ENCODE data around the gene CD274.

- TF ChIP-seq, protein P1, sequence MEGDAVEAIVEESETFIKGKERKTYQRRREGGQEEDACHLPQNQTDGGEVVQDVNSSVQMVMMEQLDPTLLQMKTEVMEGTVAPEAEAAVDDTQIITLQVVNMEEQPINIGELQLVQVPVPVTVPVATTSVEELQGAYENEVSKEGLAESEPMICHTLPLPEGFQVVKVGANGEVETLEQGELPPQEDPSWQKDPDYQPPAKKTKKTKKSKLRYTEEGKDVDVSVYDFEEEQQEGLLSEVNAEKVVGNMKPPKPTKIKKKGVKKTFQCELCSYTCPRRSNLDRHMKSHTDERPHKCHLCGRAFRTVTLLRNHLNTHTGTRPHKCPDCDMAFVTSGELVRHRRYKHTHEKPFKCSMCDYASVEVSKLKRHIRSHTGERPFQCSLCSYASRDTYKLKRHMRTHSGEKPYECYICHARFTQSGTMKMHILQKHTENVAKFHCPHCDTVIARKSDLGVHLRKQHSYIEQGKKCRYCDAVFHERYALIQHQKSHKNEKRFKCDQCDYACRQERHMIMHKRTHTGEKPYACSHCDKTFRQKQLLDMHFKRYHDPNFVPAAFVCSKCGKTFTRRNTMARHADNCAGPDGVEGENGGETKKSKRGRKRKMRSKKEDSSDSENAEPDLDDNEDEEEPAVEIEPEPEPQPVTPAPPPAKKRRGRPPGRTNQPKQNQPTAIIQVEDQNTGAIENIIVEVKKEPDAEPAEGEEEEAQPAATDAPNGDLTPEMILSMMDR (conservative IDR thresholded peaks at IDR 0.05; ENCODE audit: low read depth, low read length): no peak
- TF ChIP-seq EZH2 (IDR thresholded peaks at IDR 0.05; ENCODE audit: borderline replicate concordance, low read depth, low read length, poor library complexity, severe bottlenecking): no peak
Measured at GRCh38 chr9:5427005-5427404, 23.3 kb upstream of the CD274 start.

Measured in A673 (cell line).